ENCODE data around the gene COL26A1. TPM values are rescaled to one million over a fixed set of nuclear protein-coding genes. Genes with fewer than 3 reads are reported as not detected.

COL26A1 gene
- total RNA-seq, 1 donor from 2014 or later, result 128 TPM

DNA sequence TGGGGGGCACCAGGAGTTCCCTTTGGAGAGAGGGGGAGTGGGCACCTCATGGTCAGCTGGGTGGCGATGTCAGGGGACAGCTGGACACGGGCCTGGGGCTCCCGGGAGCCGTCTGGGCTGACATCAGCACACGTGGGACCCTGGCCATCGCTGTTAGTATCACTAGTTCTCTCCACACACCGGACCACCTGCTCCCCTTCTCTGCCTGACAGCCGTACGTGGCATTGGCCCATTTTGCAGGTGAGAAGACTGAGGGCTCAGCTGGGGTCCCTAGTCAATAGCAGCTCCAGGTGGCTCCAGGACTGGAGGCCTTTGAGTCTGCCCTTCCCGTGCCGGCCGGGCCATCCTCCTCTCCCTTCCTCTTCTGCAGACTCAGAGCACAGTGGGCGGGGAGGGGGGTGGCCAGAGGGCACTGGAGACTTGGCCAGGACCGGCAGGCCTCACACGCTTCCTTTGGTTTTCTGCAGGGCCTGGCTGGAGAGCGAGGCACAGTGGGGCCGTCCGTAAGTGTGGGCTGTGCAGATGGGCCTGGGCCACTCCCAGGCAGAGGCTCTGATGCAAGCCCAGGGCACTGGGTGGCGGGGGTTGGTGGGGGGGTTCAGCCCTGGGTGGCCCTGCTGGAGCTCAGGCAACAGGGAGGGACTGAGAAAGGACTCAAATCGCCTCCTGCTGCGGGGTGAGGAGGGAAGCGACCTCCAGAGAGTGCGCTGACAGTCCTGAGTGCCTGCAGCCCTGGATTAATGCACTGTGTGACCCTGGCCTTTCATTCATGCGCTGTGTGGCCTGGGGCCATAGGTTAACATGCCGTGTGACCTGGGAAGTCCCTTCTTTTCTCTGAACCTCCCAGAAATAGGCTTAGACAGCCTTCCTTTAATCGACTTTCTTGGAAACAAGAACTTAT lies 188.2 kb downstream of the COL26A1 start:
- H3K4me3 Mint-ChIP-seq (ENCODE audit: unreplicated experiment), result no peak overlapping the region
- H3K27ac Mint-ChIP-seq (ENCODE audit: unreplicated experiment), result no peak overlapping the region
- H3K27me3 Mint-ChIP-seq (ENCODE audit: unreplicated experiment), result no peaks in the 10 kb centered on the region
- peaks cover 2% of the 10 kb centered on the region for H3K4me1 Mint-ChIP-seq (ENCODE audit: unreplicated experiment)
- TF ChIP-seq CTCF (IDR thresholded peaks at IDR 0.05), result no peak
- H3K9me3 Mint-ChIP-seq (ENCODE audit: unreplicated experiment), result no peaks in the 10 kb centered on the region
- no peak for DNase-seq (ENCODE audit: extremely low spot score, unreplicated experiment)
- peaks cover 14% of the 10 kb centered on the region for H3K36me3 Mint-ChIP-seq (ENCODE audit: unreplicated experiment)

GRCh38 chr7:101553018-101553770 lies 190.5 kb downstream of the COL26A1 start:
- no peak for DNase-seq (ENCODE audit: extremely low spot score, unreplicated experiment)
- Mint-ChIP-seq H3K27me3 (ENCODE audit: unreplicated experiment) (no peaks in the 10 kb centered on the region), H3K4me1 (ENCODE audit: unreplicated experiment) (peaks cover 2% of the 10 kb centered on the region), H3K27ac (ENCODE audit: unreplicated experiment) (no peak overlapping the region), H3K36me3 (ENCODE audit: unreplicated experiment) (peaks cover 4% of the 10 kb centered on the region), H3K4me3 (ENCODE audit: unreplicated experiment) (no peak overlapping the region), H3K9me3 (ENCODE audit: unreplicated experiment) (no peaks in the 10 kb centered on the region)
- no peak for TF ChIP-seq CTCF (IDR thresholded peaks at IDR 0.05)

DNA sequence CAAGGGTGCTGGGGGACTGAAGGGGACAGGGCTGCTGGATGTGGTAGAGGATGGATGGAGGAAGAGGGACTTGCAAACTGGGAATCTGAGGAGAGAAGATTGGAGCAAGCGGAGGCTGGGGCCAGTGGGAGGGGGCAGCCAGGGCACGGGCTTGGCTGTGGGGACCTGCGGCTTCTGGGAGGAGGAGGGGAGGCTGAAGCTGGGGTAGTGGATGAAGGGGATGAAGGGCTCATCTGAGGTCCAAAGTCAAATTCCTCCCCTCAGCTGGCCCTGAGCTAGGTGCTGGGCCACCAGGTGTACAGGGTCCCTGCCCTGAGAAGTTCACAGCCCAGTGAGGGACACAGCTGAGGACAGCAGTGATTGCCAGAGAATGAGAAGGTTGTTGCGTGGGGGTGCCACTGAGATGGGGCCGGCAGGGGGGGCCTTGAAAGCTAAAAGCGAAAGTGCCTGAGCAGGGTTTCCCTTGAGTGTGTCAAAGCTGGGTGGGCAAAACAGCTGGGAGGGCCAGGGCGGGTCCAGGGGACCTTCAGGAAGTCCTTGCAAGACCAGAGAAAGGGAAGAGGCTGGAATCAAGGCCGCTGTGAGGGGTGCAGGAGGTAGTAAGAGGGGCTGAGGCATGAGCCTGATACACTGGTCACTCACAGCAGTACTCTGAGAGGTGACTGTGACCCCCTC lies 191.2 kb downstream of the COL26A1 start:
- H3K9me3 Mint-ChIP-seq (ENCODE audit: unreplicated experiment), result no peaks in the 10 kb centered on the region
- peaks cover 7% of the 10 kb centered on the region for H3K36me3 Mint-ChIP-seq (ENCODE audit: unreplicated experiment)
- H3K4me1 Mint-ChIP-seq (ENCODE audit: unreplicated experiment), result peaks cover 2% of the 10 kb centered on the region
- no peak overlapping the region for H3K27ac Mint-ChIP-seq (ENCODE audit: unreplicated experiment)
- DNase-seq (ENCODE audit: extremely low spot score, unreplicated experiment), result no peak
- H3K4me3 Mint-ChIP-seq (ENCODE audit: unreplicated experiment), result no peak overlapping the region
- H3K27me3 Mint-ChIP-seq (ENCODE audit: unreplicated experiment), result no peaks in the 10 kb centered on the region
- TF ChIP-seq CTCF (IDR thresholded peaks at IDR 0.05), result no peak

DNA sequence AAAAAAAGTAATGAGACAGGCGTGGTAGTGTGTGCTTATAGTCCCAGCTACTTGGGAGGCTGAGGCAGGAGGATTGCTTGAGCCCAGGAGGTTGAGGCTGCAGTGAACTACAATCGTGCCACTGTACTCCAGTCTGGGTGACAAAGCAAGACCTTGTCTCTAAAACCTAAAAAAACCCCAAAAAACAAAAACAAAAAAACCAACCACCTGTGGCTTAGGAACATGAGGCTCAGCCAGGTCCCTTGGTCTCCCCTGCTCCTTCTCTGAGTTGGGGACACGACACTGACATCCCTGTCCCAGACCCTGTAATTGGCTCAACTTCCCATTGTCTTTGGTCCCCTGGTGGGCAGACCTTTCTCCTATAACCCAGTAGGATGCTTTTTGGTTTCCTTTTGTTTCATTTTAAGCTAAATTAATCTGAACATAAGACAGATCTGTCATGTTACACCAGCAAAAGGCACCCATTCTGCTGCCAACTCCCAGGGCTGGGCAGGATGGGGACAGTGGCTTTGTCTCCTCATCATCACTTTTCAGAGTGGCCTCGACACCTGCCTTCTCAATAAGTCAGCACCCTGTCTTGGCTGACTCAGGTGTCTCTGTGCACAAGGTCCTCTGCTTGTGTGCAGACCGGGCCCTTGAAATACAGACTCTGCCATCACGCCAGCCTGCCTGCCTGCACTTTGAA lies 192.1 kb downstream of the COL26A1 start:
- H3K36me3 Mint-ChIP-seq (ENCODE audit: unreplicated experiment), result peaks cover 8% of the 10 kb centered on the region
- no peak for DNase-seq (ENCODE audit: extremely low spot score, unreplicated experiment)
- peaks cover under 1% of the 10 kb centered on the region for H3K4me1 Mint-ChIP-seq (ENCODE audit: unreplicated experiment)
- no peaks in the 10 kb centered on the region for H3K27me3 Mint-ChIP-seq (ENCODE audit: unreplicated experiment)
- no peaks in the 10 kb centered on the region for H3K9me3 Mint-ChIP-seq (ENCODE audit: unreplicated experiment)
- TF ChIP-seq CTCF (IDR thresholded peaks at IDR 0.05), result no peak
- H3K4me3 Mint-ChIP-seq (ENCODE audit: unreplicated experiment), result no peak overlapping the region
- no peak overlapping the region for H3K27ac Mint-ChIP-seq (ENCODE audit: unreplicated experiment)

Measured in osteocyte (in vitro differentiated cells).